Stimulated activated CD4-positive, alpha-beta T cell treated with anti-CD3 and anti-CD28 coated beads, Interleukin-2, amount 100 ng/mL, for 4 hours (primary cell): ENCODE measurements around the gene GALNT13.

Source experiments
- DNase-seq: peaks from one replicate; pipeline ENCODE4 v3.0.0-alpha.2; 2020; ENCODE audit warnings: low read depth

GALNT13 gene

DNA sequence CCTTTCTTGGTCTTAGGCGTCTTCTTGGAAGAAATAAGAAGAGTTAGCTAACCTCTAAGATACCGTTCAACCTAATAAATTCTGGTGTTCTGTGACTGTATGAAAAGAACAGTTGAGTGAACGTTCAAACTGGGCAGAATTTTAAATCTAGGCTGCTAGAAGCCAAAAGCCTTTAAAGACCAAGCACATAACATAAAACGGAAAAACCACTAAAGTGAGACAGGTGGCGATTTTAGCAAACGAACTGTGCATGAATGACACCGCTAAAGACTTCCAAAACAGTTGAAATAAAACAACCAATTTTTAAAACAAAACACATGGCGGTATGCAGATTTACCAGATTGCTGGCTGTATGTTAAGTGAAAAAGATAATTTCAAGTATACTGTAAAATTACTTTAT is 73.1 kb downstream of the GALNT13 start:
- DNase-seq: no peak

DNA sequence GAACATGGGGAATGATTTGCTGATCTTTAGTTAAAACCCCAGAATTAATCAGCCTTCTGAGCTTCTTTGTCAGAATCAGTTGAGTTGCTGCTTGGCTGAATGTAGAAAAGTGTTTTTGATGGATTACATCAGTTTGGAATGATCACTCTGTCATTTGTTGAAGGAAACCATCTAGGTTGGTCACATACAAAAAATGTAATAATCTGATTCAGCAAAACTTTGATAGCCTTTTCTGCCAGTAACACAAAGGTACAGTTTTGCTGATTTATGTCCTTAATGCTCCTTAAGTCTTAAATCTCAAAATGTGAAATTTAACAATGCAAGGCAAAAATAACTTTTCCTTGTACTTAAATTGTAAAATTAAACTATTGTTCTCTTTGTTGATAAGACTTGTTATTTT is 74.3 kb downstream of the GALNT13 start:
- DNase-seq: no peak

DNA sequence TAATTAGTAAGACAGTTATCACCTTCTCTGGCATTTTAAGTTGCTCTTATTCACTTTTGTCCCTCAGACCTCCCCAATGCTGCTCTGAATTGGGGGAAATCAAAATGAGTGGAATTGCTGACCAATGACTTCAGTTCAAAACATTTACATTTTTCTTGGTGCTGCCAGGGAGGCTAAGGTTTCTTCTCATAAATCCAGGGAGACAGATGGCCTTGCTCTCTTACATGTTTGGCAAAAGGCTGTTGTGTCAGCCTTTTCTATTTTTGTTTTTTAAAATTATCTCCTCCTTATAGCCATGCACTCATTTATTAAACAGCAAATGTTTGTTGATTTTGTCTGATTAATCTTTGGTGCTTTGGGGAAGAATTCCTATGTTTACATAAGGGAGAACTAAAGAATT is 82.0 kb downstream of the GALNT13 start:
- no peak for DNase-seq

DNA sequence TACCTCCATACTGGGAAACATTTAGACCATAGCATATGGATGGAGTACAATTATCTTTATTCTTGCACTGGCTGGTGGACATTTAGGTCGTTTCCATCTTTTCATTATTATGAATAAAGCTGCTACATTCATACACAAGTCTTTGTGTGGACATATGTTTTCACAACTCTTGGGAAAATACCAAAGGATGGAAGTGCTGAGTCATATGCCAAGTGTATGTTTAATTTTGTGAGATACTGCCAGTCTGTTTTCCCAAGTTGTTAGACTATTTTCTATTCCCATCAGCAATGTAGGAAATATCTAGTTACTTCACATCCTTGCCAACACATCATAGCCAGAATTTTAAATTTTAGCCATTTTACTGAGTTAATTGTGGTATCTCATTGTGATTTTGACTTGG is 91.5 kb downstream of the GALNT13 start:
- no peak for DNase-seq

DNA sequence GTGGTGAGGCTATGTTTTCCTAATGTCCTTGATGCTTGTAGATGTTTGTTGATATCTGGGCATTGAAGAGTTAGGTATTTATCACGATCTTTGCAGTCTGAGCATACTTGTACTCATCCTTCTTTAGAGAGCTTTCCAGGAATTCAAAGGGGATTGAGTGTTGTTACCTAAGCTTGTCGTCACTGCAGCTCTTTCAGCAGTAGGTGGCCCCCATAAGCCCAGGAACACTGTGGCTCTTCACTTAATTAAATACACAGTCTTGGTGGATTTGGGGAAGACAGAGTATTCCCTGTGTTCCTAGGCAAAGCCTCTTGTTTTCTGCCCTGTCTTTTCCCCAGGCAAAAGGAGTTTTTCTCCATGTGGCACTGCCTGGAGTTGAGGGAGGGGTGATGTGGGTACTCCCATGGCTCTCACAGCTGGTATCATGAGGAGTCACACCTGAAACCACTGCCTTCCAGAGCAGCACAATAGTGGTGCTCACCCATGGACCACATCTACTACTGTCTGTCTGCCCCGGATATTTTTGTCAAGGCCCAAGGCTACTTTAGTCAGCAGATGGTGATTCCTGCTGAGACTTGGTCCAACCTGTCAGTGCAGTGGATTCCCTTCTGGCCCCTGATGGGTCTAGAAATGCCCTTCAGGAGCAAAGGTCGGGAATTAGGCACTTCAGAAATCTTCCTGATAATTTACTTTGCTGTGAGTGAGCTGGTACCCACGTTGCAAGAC is 95.7 kb downstream of the GALNT13 start:
- DNase-seq: no peak

- DNase-seq: no peak
These were observed 99.5 kb downstream of the GALNT13 start for GRCh38 chr2:153971250-153971649.

DNA sequence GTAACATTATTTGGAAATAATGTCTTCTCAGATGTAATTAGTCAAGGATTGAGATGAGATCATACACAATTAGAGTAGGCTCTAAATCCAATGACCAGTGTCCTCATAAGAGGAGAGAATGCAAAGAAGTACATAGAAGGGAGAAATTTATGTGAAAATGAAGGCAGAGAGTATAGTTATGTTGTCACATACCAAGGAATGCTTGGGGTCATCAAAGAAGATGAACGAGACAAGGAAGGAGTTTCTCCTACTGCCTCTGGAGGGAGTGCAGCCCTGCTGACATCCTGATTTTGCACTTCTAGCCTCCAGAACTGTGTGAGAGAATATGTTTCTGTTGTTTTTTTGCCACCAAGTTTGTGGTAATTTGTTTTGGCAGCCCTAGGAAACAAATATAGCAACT is 100.1 kb downstream of the GALNT13 start:
- DNase-seq: no peak

GRCh38 chr2:153972412-153972811 is 100.7 kb downstream of the GALNT13 start:
- DNase-seq: no peak

DNA sequence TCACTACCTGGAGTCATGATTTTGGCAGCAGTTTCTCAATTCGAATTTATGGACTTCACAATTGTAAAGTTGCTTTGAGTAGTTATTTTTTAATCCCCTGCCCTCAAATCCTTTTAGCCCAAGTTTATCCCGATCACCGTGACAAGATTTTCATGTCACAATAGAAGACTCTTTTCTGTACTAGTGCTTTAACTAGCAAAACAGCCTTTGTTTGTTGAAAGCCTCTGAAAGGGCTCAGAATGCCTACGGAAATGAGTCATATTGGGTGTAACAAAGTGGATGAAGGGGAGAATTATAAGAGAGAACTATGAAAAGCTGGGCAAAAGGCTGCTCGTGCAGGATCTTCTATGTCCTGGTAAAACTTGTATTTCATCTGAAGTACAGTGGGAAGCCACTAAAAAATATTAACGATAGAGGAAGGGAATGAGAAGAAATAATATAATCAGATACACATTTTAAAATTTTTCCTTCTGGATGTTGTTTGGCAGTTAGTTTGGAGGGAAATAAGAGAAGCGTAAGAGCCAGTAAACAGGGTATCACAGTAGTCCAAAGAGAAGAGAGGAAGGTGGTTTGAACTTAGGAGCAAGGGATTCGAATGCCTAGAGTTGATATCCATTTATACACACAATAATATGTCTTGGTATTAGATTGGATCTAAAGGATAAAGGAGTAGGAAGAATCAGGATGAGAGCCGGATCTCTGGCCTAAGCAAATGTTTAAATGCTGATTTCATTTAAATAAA is 114.9 kb downstream of the GALNT13 start:
- DNase-seq: no peak

DNA sequence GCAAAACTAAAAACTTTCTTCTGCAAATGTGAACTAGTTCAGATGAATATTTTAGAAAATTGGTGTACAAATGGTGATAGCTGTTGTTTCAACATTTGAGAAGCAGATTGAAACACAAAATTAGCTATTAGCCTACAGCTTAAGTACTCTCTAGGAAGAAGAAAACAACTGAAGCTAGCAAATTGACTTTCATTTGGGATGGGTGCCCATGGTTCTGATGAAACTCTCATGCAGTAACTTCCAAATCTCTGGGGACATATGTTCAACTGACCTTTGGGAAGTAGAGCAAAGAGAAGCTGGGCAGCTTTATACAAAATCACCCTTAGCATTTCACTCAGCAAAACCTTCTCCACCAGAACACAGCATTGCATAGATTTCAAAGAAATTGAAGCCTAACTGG is 119.0 kb downstream of the GALNT13 start:
- DNase-seq: no peak

DNA sequence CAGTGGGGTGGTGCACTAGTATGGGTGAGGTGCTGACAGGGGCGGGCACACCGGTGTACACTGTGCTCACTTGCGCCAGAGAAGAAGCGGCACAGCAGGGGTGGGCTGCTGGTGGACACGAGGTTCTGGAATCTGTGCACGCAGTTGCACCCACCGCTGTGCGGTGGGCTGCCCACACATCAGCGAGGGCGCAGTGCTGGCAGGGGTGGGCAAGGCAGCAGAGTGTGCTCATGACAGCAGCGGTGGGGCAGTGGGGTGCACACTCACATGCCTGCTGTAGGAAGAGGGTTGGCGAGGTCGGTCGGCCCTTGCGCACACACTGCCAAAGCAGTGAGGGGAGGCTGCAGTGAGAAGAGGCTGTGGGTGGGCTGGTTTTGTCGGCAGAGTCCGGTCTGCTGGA is 141.8 kb downstream of the GALNT13 start:
- DNase-seq: no peak

- no peak for DNase-seq
These were observed 143.5 kb downstream of the GALNT13 start for GRCh38 chr2:154015233-154015632.

DNA sequence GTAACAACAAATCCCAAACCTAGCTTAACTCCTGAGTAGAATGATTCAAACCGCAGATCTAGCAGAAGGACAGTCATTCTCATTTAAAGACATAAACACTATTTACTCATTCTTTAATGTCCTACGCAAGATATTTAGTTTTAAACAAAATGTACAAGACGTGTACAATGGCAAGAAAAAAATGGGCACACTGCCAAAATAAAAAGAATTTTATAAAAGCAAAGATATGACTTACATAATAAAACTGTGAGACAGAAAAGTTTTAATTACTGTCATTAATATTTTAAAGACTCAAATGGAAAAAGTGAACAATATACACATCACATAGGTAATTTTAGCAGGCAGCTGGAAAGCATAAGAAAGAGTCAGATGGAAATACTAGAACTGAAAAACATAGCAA is 157.8 kb downstream of the GALNT13 start:
- no peak for DNase-seq

DNA sequence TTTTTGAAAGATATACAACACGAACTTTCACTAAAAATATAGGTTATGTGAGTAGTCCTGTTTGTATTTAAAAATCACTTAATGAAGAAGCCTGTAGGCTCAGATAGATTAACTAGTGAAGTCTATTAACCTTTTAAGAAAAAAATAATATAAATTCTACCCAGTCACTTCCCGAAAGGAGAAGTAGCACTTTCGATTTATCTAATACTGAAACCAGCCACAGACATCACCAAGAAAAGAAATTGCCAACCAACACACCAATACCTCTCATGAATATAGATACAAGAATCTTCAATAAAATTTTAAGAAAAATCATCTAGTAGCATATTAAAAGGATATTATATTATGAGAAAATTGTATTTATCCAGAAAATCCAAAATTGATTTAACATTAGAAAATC is 160.5 kb downstream of the GALNT13 start:
- no peak for DNase-seq

- no peak for DNase-seq
These were observed 174.8 kb downstream of the GALNT13 start for GRCh38 chr2:154046493-154046892.

DNA sequence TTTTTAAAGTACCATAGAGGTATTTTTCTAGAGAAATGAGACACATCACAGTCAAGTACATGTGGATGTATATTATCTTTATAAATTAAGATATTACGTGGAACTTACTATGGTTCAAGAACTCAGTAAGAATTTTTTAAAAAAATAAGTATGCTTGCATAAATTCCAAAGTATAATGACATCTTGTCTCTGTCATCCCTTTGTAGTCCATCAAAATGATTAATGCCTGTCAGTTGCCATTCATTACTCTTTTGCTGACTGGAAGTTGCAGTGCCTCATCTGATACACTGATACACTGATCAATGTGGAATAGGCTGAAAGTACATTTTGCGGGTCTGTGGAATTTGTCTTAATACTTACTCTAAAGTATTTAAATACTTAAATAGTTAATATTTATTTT is 177.2 kb downstream of the GALNT13 start:
- no peak for DNase-seq

GRCh38 chr2:154049561-154049960 is 177.8 kb downstream of the GALNT13 start:
- no peak for DNase-seq

GRCh38 chr2:154067124-154067523 is 195.4 kb downstream of the GALNT13 start:
- DNase-seq: no peak

DNA sequence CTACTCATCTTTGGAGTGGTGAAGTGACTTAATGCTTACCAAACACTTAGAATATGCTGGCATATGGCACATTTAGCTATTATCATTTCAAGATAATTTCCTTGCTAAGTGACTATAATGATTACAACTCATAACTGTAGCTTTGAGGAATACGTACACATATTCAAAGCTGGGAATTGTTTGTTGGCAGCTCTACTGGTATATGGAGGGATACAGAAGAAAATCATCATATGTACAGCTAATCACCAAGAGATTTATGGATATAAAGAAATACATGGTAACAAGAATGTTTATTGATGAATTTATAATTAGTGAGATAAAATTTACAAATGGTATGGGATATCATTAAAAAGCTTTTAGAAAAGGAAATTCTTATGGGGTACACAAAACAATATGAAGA is 207.2 kb downstream of the GALNT13 start:
- DNase-seq: no peak

GRCh38 chr2:154092571-154092970 is 220.8 kb downstream of the GALNT13 start:
- DNase-seq: no peak

GRCh38 chr2:154093856-154094255 is 222.1 kb downstream of the GALNT13 start:
- no peak for DNase-seq

- no peak for DNase-seq
These were observed 226.2 kb downstream of the GALNT13 start for GRCh38 chr2:154097833-154098398.

DNA sequence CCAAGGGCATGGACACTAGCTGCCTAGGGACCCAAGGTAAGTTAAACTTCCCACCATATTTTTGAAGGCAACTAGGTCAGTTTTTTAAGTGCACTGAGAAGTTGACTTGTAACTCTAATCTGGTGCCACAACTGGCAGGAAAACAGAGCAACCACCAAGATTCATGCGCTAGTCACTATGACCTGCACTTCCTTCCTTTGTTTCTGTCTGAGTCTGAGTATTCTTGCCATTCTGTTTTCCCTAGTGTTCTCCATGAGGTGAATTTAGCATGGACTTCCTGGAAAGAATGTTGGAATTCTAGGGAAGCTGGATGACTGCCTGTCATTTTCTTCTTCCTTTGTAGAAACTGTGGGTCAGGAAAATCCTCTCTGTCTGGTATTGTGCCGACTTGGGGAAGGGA is 249.0 kb downstream of the GALNT13 start:
- DNase-seq: no peak

- no peak for DNase-seq
These were observed 254.2 kb downstream of the GALNT13 start for GRCh38 chr2:154125891-154126290.
